Tibial nerve (tissue), 4 donors: ENCODE results near the gene PRKAR1B. TPM values are rescaled to one million over a fixed set of nuclear protein-coding genes. Genes with fewer than 3 reads are reported as not detected.

Experiments
- DNase-seq, 2 donors: peaks; one replicate each; pipeline ENCODE4 v3.0.0-alpha.2; 2019; ENCODE audit warnings: low spot score in 2 of 2
- H3K27ac ChIP-seq, 4 donors: fragments of 200-600 bp; sonication (generic) in 3 of 4; one replicate each; pipeline ENCODE4 v1.5.1; 2017 to 2019; ENCODE audit warnings: mild to moderate bottlenecking in 1 of 4
- H3K27me3 ChIP-seq, 2 donors: fragments of 200-600 bp; sonication (generic) in 1 of 2; one replicate each; pipeline versions ENCODE4 v1.5.1 to v1.6.0; 2017 to 2019
- H3K36me3 ChIP-seq, 3 donors: fragments of 200-600 bp; sonication (generic); one replicate each; pipeline ENCODE4 v1.5.1; 2018 to 2019
- H3K4me1 ChIP-seq, 4 donors: fragments of 200-600 bp; sonication (generic) in 3 of 4; one replicate each; pipeline ENCODE4 v1.5.1; 2017 to 2019
- H3K4me3 ChIP-seq, 4 donors: fragments of 200-600 bp; sonication (generic) in 3 of 4; one replicate each; pipeline ENCODE4 v1.5.1; 2017 to 2019; ENCODE audit warnings: mild to moderate bottlenecking in 1 of 4, moderate library complexity in 1 of 4
- H3K9me3 ChIP-seq, 4 donors: fragments of 200-600 bp; sonication (generic) in 3 of 4; one replicate each; pipeline ENCODE4 v1.5.1; 2017 to 2019
- CTCF ChIP-seq, 5 experiments: fragments of 200-600 bp in 3 of 5; fragments of 450-650 bp in 2 of 5; sonication (generic) in 3 of 5; IDR thresholded peaks; one replicate each; pipeline ENCODE4 v1.5.1; 2016 to 2019; ENCODE audit warnings: antibody characterized with exemption in 5 of 5, mild to moderate bottlenecking in 3 of 5, moderate library complexity in 2 of 5
- EP300 ChIP-seq, 2 donors: sonication (generic); formaldehyde crosslinking; IDR thresholded peaks; one replicate each; pipeline ENCODE4 v1.6.1; 2017; ENCODE audit warnings: antibody characterized with exemption in 2 of 2, mild to moderate bottlenecking in 1 of 2
- POLR2A ChIP-seq, 2 donors: fragments of 450-650 bp; IDR thresholded peaks; one replicate each; pipeline ENCODE4 v1.6.1; 2017; ENCODE audit warnings: antibody characterized with exemption in 2 of 2, mild to moderate bottlenecking in 2 of 2, moderate library complexity in 2 of 2
- WGBS, 2 donors: methylation state at CpG; one replicate each; pipeline ENCODE4 v1.1.5; 2018; 5-methylcytosine and 5-hydroxymethylcytosine counted together
- total RNA-seq, 4 donors: library from RNA; depleted of rRNA; stranded (reverse); fragments of >200 nt; gene quantifications; one replicate each; pipeline ENCODE4 v1.1.0, GENCODE V29; 2016

Gene PRKAR1B
- total RNA-seq, 4 donors from 2014 or later: 2.7 to 12.3 (median 4.8) TPM

DNA sequence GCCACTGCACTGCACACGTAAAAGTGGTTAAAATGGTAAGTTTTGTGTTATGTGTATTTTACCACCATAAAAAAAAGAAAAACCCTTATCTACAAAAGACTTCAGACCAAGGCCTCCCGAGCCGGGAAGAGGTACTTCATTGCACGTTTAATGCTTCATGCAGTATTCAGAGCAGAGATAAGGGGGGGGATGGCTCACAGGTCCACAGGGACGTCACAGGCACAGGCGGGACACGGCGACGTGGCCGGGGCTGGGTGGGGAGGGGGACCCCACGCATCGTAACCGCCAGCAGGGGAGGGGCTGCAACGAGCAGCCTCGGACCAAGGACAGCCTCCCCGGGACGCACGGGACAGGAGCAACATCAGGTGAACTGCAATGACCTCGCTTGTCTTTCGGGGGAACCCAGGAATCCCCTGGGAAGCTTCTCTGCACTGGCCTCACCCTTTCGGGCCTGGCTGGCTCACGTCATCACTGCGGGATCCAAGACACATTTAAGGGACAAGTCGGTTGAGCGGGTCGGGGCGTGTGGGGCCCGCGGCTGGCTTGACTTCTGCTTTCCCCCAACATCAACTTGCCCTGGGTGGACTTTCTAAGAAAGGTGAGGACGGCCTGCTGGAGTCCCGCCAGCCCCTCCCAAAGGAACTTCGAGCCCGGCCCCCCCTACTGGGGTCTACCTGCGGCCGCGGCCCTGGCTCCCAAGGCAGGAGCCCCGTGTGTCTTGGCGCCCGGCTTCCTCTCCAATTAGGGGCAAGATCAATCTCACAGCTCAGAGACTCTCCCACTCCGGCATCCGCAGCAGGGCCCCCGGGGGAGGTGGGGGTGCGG lies 177.8 kb downstream of the PRKAR1B start:
- Histone ChIP-seq H3K9me3 (peaks cover 0 to 3% (median 0%) of the 10 kb centered on the region in 4 donors), H3K27me3 (no peaks in the 10 kb centered on the region), H3K4me3 (no peak overlapping the region), H3K4me1 (no peaks in the 10 kb centered on the region), H3K36me3 (peaks cover 0 to 7% (median 0%) of the 10 kb centered on the region in 3 donors), H3K27ac (no peak overlapping the region)
- 88 to 92% methylated on average over 42 to 43 of the region's 43 CpGs for WGBS, 2 donors
- no peak for DNase-seq
- TF ChIP-seq CTCF (IDR thresholded peaks at IDR 0.05) (no peak), POLR2A (IDR thresholded peaks at IDR 0.05) (no peak), EP300 (IDR thresholded peaks at IDR 0.05) (no peak)

DNA sequence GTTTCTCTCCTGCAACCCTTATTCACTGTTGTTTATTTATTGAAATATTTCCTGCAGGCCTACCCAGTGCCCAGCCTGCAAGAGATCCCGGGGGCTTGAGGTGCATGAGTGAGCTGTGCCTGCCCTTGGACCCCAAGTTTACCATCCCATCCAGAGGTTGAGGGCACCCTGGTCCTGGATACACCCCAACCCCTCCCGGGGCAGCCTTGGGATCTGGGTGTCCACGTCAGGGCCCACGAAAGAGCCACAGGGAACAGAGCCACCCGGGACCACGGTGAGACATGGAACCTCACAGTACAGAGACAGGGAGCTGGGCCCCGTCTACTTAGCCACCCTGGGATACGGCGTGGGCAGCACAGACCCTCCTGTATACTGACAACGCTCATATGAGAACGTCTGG lies 178.7 kb downstream of the PRKAR1B start:
- WGBS, 2 donors: 89 to 91% methylated on average over 10 to 11 of the region's 11 CpGs
- TF ChIP-seq EP300 (IDR thresholded peaks at IDR 0.05) (no peak), CTCF (IDR thresholded peaks at IDR 0.05) (no peak), POLR2A (IDR thresholded peaks at IDR 0.05) (no peak)

DNA sequence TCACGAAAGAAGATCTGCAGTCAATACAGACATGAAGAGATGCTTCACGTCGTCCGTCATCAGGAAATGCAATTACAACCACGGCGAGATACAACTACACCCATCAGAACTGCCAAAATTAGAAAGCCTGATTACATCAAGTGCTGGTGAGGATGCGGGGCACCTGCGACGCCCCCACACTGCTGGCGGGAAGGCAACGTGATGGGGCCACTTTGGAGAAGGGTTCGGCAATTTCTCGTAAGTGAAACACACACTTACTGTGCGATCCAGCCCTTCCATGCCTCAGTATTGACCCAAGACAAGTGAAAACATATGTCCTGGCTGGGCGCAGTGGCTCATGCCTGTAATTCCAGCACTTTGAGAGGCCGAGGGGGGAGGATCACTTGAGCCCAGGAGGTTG lies 181.6 kb downstream of the PRKAR1B start:
- TF ChIP-seq POLR2A (IDR thresholded peaks at IDR 0.05) (no peak), EP300 (IDR thresholded peaks at IDR 0.05) (no peak), CTCF (IDR thresholded peaks at IDR 0.05) (no peak)
- Histone ChIP-seq H3K9me3 (peaks cover 0 to 10% (median 0%) of the 10 kb centered on the region in 4 donors), H3K27me3 (no peaks in the 10 kb centered on the region), H3K4me3 (no peak overlapping the region), H3K27ac (no peak overlapping the region), H3K36me3 (peaks cover 0 to 6% (median 0%) of the 10 kb centered on the region in 3 donors), H3K4me1 (peaks cover 0 to 8% (median 3%) of the 10 kb centered on the region in 4 donors)
- WGBS, 2 donors: 88% methylated on average over 16 of the region's 16 CpGs
- no peak for DNase-seq

More for the DNA sequence above, 178.7 kb downstream of the PRKAR1B start:
- H3K4me1 ChIP-seq: peaks cover 0 to under 1% (median 0%) of the 10 kb centered on the region in 4 donors
- no peak for DNase-seq
- H3K36me3 ChIP-seq: peaks cover 0 to 7% (median 0%) of the 10 kb centered on the region in 3 donors
- no peak overlapping the region for H3K4me3 ChIP-seq
- no peaks in the 10 kb centered on the region for H3K27me3 ChIP-seq
- peaks cover 0 to 3% (median 0%) of the 10 kb centered on the region in 4 donors for H3K9me3 ChIP-seq
- H3K27ac ChIP-seq: no peak overlapping the region

GRCh38 chr7:544338-545221 lies 182.5 kb downstream of the PRKAR1B start:
- Histone ChIP-seq H3K27me3 (no peaks in the 10 kb centered on the region), H3K4me3 (no peak overlapping the region), H3K9me3 (peaks cover 0 to 10% (median 0%) of the 10 kb centered on the region in 4 donors), H3K36me3 (no peaks in the 10 kb centered on the region), H3K4me1 (peaks cover 0 to 8% (median 3%) of the 10 kb centered on the region in 4 donors), H3K27ac (no peak overlapping the region)
- 91 to 93% methylated on average over 18 of the region's 18 CpGs for WGBS, 2 donors
- DNase-seq: no peak
- TF ChIP-seq CTCF (IDR thresholded peaks at IDR 0.05) (no peak), POLR2A (IDR thresholded peaks at IDR 0.05) (no peak), EP300 (IDR thresholded peaks at IDR 0.05) (no peak)
